GM23338 (cell line): ENCODE data around the gene UFD1. TPM values are rescaled to one million over a fixed set of nuclear protein-coding genes. Genes with fewer than 3 reads are reported as not detected.
A peak's percentile ranks its signal among the peaks of the same experiment; 100 is the strongest.

Experiments used
- ATAC-seq: fragments of 200-7000 bp; cut with Tn5 transposase; 3 replicates; pipeline ENCODE4 v1.9.1; 2020
- DNase-seq: peaks from one replicate; pipeline ENCODE4 v3.0.0-alpha.2; 2015; ENCODE audit warnings: low spot score
- H2AFZ ChIP-seq: fragments of 200-600 bp; sonication (generic); 2 replicates; pipeline ENCODE4 v1.8.0; 2016; ENCODE audit warnings: antibody characterized with exemption, mild to moderate bottlenecking, moderate library complexity
- H3F3A ChIP-seq: fragments of 200-600 bp; sonication (generic); replicated peaks from 2 replicates; pipeline ENCODE4 v1.8.0; 2017; ENCODE audit warnings: antibody characterized with exemption, mixed run types, low read depth
- H3K27ac ChIP-seq: fragments of 200-600 bp; sonication (generic); 2 replicates; pipeline ENCODE4 v1.6.1; 2016; ENCODE audit warnings: low read depth
- H3K27me3 ChIP-seq: fragments of 200-600 bp; sonication (generic); 2 replicates; pipeline ENCODE4 v1.8.0; 2016; ENCODE audit warnings: mild to moderate bottlenecking, mixed run types, moderate library complexity; ENCODE audit not compliant: insufficient read depth
- H3K36me3 ChIP-seq: fragments of 200-600 bp; sonication (generic); 2 replicates; pipeline ENCODE4 v1.8.0; 2016; ENCODE audit warnings: mild to moderate bottlenecking; ENCODE audit not compliant: insufficient read depth
- H3K4me1 ChIP-seq: fragments of 200-600 bp; sonication (generic); 2 replicates; pipeline ENCODE4 v1.8.0; 2016; ENCODE audit warnings: mild to moderate bottlenecking, moderate library complexity; ENCODE audit not compliant: insufficient read depth
- H3K4me2 ChIP-seq: fragments of 200-600 bp; sonication (generic); 2 replicates; pipeline ENCODE4 v1.7.1; 2017; ENCODE audit warnings: mixed run types
- H3K4me3 ChIP-seq: fragments of 200-600 bp; sonication (generic); 2 replicates; pipeline ENCODE4 v1.6.1; 2016; ENCODE audit warnings: mixed run types
- H3K79me2 ChIP-seq: fragments of 200-600 bp; sonication (generic); replicated peaks from 2 replicates; pipeline ENCODE4 v1.8.0; 2017; ENCODE audit warnings: mild to moderate bottlenecking; ENCODE audit not compliant: insufficient read depth
- H3K9me2 ChIP-seq: fragments of 200-600 bp; sonication (generic); 2 replicates; pipeline ENCODE4 v1.8.0; 2017; ENCODE audit not compliant: insufficient read depth
- H4K20me1 ChIP-seq: fragments of 200-600 bp; sonication (generic); replicated peaks from 2 replicates; pipeline ENCODE4 v1.8.0; 2017; ENCODE audit warnings: mild to moderate bottlenecking; ENCODE audit not compliant: insufficient read depth
- H3K27ac Mint-ChIP-seq: 2 replicates; pipeline ENCODE4 v1.8.0; 2020; ENCODE audit warnings: inconsistent platforms, mild to moderate bottlenecking, moderate library complexity, mixed read lengths
- H3K27me3 Mint-ChIP-seq: 3 replicates; pipeline ENCODE4 v1.8.0; 2022; ENCODE audit warnings: low read depth, mild to moderate bottlenecking, moderate library complexity, mixed read lengths, inconsistent platforms; ENCODE audit not compliant: insufficient read depth, poor library complexity
- H3K36me3 Mint-ChIP-seq: 3 replicates; pipeline ENCODE4 v1.8.0; 2021; ENCODE audit warnings: low read depth, mild to moderate bottlenecking, inconsistent platforms, moderate library complexity, mixed read lengths
- H3K4me1 Mint-ChIP-seq: 3 replicates; pipeline ENCODE4 v1.8.0; 2020; ENCODE audit warnings: mild to moderate bottlenecking, inconsistent platforms, mixed read lengths
- H3K4me3 Mint-ChIP-seq: 3 replicates; pipeline ENCODE4 v1.8.0; 2021; ENCODE audit warnings: moderate library complexity, mild to moderate bottlenecking, inconsistent platforms, mixed read lengths
- H3K9me3 Mint-ChIP-seq: 3 replicates; pipeline ENCODE4 v1.8.0; 2020; ENCODE audit warnings: moderate library complexity, mild to moderate bottlenecking, inconsistent platforms, mixed read lengths
- CREB1 ChIP-seq: fragments of 250-450 bp; sonication (Bioruptor Pico); IDR thresholded peaks from 2 replicates; pipeline ENCODE4 v1.5.0; 2020; ENCODE audit warnings: low read depth, mild to moderate bottlenecking, moderate library complexity
- CTCF ChIP-seq, 2 experiments: fragments of 200-600 bp in 1 of 2; sonication (generic) in 1 of 2; conservative IDR thresholded peaks; 2 replicates each; pipeline versions ENCODE4 v1.5.1 to v1.6.1; 2016 to 2017; ENCODE audit warnings: antibody characterized with exemption in 2 of 2, low read depth in 2 of 2, mild to moderate bottlenecking in 2 of 2, moderate library complexity in 1 of 2
- ZNF114 ChIP-seq: fragments of 250-450 bp; sonication (Bioruptor Pico); IDR thresholded peaks from 2 replicates; pipeline ENCODE4 v1.5.0; 2020; ENCODE audit warnings: mild to moderate bottlenecking, moderate library complexity
- polyA plus RNA-seq: library from polyadenylated mRNA; unstranded; fragments of >200 nt; fragmentation: Nextera tagmentation; extraction: Ambion mirVana; gene quantifications from 2 replicates; pipeline ENCODE4 v1.2.1, GENCODE V29; 2016
- total RNA-seq: library from RNA; depleted of rRNA; stranded (reverse); fragments of >200 nt; shearing (Covaris generic); gene quantifications from 2 replicates; pipeline ENCODE4 v1.2.3, GENCODE V29; 2014
- TF ChIP-seq, protein P1 (sequence below): fragments of 250-450 bp; sonication (Bioruptor Pico); IDR thresholded peaks from 2 replicates; pipeline ENCODE4 v1.5.0; 2020; ENCODE audit warnings: mild to moderate bottlenecking, moderate library complexity

The UFD1 gene
- total and polyA plus RNA-seq, 2 experiments from 2014 or later: 53.5 to 93.8 TPM

- TF ChIP-seq, protein P1, sequence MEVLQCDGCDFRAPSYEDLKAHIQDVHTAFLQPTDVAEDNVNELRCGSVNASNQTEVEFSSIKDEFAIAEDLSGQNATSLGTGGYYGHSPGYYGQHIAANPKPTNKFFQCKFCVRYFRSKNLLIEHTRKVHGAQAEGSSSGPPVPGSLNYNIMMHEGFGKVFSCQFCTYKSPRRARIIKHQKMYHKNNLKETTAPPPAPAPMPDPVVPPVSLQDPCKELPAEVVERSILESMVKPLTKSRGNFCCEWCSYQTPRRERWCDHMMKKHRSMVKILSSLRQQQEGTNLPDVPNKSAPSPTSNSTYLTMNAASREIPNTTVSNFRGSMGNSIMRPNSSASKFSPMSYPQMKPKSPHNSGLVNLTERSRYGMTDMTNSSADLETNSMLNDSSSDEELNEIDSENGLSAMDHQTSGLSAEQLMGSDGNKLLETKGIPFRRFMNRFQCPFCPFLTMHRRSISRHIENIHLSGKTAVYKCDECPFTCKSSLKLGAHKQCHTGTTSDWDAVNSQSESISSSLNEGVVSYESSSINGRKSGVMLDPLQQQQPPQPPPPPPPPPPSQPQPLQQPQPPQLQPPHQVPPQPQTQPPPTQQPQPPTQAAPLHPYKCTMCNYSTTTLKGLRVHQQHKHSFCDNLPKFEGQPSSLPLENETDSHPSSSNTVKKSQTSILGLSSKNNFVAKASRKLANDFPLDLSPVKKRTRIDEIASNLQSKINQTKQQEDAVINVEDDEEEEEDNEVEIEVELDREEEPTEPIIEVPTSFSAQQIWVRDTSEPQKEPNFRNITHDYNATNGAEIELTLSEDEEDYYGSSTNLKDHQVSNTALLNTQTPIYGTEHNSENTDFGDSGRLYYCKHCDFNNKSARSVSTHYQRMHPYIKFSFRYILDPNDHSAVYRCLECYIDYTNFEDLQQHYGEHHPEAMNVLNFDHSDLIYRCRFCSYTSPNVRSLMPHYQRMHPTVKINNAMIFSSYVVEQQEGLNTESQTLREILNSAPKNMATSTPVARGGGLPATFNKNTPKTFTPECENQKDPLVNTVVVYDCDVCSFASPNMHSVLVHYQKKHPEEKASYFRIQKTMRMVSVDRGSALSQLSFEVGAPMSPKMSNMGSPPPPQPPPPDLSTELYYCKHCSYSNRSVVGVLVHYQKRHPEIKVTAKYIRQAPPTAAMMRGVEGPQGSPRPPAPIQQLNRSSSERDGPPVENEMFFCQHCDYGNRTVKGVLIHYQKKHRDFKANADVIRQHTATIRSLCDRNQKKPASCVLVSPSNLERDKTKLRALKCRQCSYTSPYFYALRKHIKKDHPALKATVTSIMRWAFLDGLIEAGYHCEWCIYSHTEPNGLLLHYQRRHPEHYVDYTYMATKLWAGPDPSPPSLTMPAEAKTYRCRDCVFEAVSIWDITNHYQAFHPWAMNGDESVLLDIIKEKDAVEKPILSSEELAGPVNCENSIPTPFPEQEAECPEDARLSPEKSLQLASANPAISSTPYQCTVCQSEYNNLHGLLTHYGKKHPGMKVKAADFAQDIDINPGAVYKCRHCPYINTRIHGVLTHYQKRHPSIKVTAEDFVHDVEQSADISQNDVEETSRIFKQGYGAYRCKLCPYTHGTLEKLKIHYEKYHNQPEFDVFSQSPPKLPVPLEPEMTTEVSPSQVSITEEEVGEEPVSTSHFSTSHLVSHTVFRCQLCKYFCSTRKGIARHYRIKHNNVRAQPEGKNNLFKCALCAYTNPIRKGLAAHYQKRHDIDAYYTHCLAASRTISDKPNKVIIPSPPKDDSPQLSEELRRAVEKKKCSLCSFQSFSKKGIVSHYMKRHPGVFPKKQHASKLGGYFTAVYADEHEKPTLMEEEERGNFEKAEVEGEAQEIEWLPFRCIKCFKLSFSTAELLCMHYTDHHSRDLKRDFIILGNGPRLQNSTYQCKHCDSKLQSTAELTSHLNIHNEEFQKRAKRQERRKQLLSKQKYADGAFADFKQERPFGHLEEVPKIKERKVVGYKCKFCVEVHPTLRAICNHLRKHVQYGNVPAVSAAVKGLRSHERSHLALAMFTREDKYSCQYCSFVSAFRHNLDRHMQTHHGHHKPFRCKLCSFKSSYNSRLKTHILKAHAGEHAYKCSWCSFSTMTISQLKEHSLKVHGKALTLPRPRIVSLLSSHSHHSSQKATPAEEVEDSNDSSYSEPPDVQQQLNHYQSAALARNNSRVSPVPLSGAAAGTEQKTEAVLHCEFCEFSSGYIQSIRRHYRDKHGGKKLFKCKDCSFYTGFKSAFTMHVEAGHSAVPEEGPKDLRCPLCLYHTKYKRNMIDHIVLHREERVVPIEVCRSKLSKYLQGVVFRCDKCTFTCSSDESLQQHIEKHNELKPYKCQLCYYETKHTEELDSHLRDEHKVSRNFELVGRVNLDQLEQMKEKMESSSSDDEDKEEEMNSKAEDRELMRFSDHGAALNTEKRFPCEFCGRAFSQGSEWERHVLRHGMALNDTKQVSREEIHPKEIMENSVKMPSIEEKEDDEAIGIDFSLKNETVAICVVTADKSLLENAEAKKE: no peak
- no peak for TF ChIP-seq CREB1 (CRISPR knock-in tag)
- TF ChIP-seq CTCF (conservative IDR thresholded peaks at IDR 0.05; ENCODE audit: low read depth in 2 of 2): peak; percentile 2 to 48; a peak in 3 of 4 replicates
Observed at GRCh38 chr22:19430890-19431541, 48.0 kb downstream of the UFD1 start (continued).

- Histone ChIP-seq H3K27me3 (no peaks in the 10 kb centered on the region), H3K4me3 (peak overlapping the region; percentile 95), H3K27ac (peak overlapping the region; percentile 84), H3K4me1 (peaks cover 19% of the 10 kb centered on the region), H3K36me3 (no peaks in the 10 kb centered on the region), H3K79me2 (peaks cover 60% of the 10 kb centered on the region), H3K9me2 (no peaks in the 10 kb centered on the region), H2AFZ (no peak overlapping the region), H3K4me2 (peak overlapping the region; percentile 100), H4K20me1 (peaks cover 52% of the 10 kb centered on the region), H3F3A (peaks cover 13% of the 10 kb centered on the region; the same call in 1 of the 2 replicates)
- H3K4me1 Mint-ChIP-seq: peaks cover 21% of the 10 kb centered on the region
- H3K27ac Mint-ChIP-seq: peak overlapping the region; percentile 43
- peak; percentile 2; the same call in 2 of the 3 replicates for ATAC-seq
- H3K36me3 Mint-ChIP-seq: peaks cover 14% of the 10 kb centered on the region
- peak; percentile 28 for DNase-seq
- no peaks in the 10 kb centered on the region for H3K9me3 Mint-ChIP-seq
- H3K27me3 Mint-ChIP-seq: peaks cover 13% of the 10 kb centered on the region
- H3K4me3 Mint-ChIP-seq: peak overlapping the region; percentile 85
- TF ChIP-seq, protein P1: no peak
- no peak for TF ChIP-seq ZNF114 (CRISPR knock-in tag)
Observed at GRCh38 chr22:19429950-19430889, 48.8 kb downstream of the UFD1 start.
